Neuronal stem cell (in vitro differentiated cells): Measurements from ENCODE around the gene CD68.

Experiments used
- DNase-seq: peaks from one replicate; pipeline ENCODE4 v3.0.0-alpha.2; 2013; ENCODE audit warnings: low spot score
- H2AFZ ChIP-seq: one replicate; pipeline ENCODE4 v1.6.1; 2013; ENCODE audit warnings: mild to moderate bottlenecking, low read length, inconsistent platforms
- H2AK5ac ChIP-seq: 2 replicates; pipeline ENCODE4 v1.6.1; 2013; ENCODE audit warnings: low read depth, mild to moderate bottlenecking, inconsistent platforms, low read length, moderate library complexity, mixed read lengths
- H2BK120ac ChIP-seq: 2 replicates; pipeline ENCODE4 v1.6.1; 2013; ENCODE audit warnings: low read depth, mild to moderate bottlenecking, inconsistent platforms, low read length, moderate library complexity, mixed read lengths
- H2BK12ac ChIP-seq: one replicate; pipeline ENCODE4 v1.6.1; 2013; ENCODE audit warnings: low read length, inconsistent platforms
- H2BK15ac ChIP-seq: 2 replicates; pipeline ENCODE4 v1.6.1; 2013; ENCODE audit warnings: mild to moderate bottlenecking, low read length, inconsistent platforms, mixed read lengths
- H2BK5ac ChIP-seq: one replicate; pipeline ENCODE4 v1.6.1; 2013; ENCODE audit warnings: inconsistent platforms, mild to moderate bottlenecking, low read length, moderate library complexity
- H3K14ac ChIP-seq: one replicate; pipeline ENCODE4 v1.6.1; 2013; ENCODE audit warnings: low read length, inconsistent platforms
- H3K18ac ChIP-seq: 2 replicates; pipeline ENCODE4 v1.6.1; 2013; ENCODE audit warnings: low read length, inconsistent platforms
- H3K23ac ChIP-seq: 2 replicates; pipeline ENCODE4 v1.6.1; 2013; ENCODE audit warnings: low read depth, mild to moderate bottlenecking, mixed read lengths, low read length, inconsistent platforms; ENCODE audit not compliant: poor library complexity
- H3K27ac ChIP-seq: replicated peaks from 3 replicates; pipeline ENCODE4 v1.5.1; 2013; ENCODE audit warnings: low read length, inconsistent platforms
- H3K27me3 ChIP-seq, 3 experiments: 2 replicates each; pipeline ENCODE4 v1.6.1; 2013; ENCODE audit warnings: low read length in 3 of 3, mild to moderate bottlenecking in 2 of 3, inconsistent platforms in 1 of 3, low read depth in 1 of 3, mixed read lengths in 1 of 3, moderate library complexity in 1 of 3; ENCODE audit not compliant: control insufficient read depth in 3 of 3, insufficient read depth in 3 of 3
- H3K36me3 ChIP-seq, 2 donors: replicated peaks in 1 of 2; 2 replicates each; pipeline ENCODE4 v1.6.1; 2013; ENCODE audit warnings: low read length in 2 of 2; ENCODE audit not compliant: control insufficient read depth in 2 of 2, insufficient read depth in 2 of 2
- H3K4ac ChIP-seq: 2 replicates; pipeline ENCODE4 v1.6.1; 2013; ENCODE audit warnings: inconsistent platforms, mild to moderate bottlenecking, low read length, moderate library complexity
- H3K4me1 ChIP-seq, 2 donors: 1 replicate in 1 of 2; 2 replicates in 1 of 2; pipeline ENCODE4 v1.6.1; 2013; ENCODE audit warnings: low read length in 2 of 2, low read depth in 1 of 2; ENCODE audit not compliant: control insufficient read depth in 2 of 2, insufficient read depth in 1 of 2
- H3K4me2 ChIP-seq: one replicate; pipeline ENCODE4 v1.6.1; 2013; ENCODE audit warnings: mild to moderate bottlenecking, low read length, inconsistent platforms; ENCODE audit not compliant: insufficient read depth, poor library complexity, severe bottlenecking
- H3K4me3 ChIP-seq, 2 donors: 2 replicates each; pipeline ENCODE4 v1.5.1; 2013; ENCODE audit warnings: low read length in 2 of 2, mild to moderate bottlenecking in 2 of 2, inconsistent platforms in 1 of 2, moderate library complexity in 1 of 2
- H3K79me1 ChIP-seq: one replicate; pipeline ENCODE4 v1.6.1; 2013; ENCODE audit warnings: low read depth, mild to moderate bottlenecking, inconsistent platforms, low read length, moderate library complexity
- H3K9ac ChIP-seq: one replicate; pipeline ENCODE4 v1.6.1; 2013; ENCODE audit warnings: mild to moderate bottlenecking, low read depth, low read length, inconsistent platforms; ENCODE audit not compliant: poor library complexity
- H3K9me3 ChIP-seq, 2 donors: replicated peaks in 1 of 2; 2 replicates each; pipeline versions ENCODE3 to v1.6.1; 2013; ENCODE audit warnings: low read length in 2 of 2, mild to moderate bottlenecking in 2 of 2, inconsistent platforms in 1 of 2, low read depth in 1 of 2, mixed read lengths in 1 of 2, moderate library complexity in 1 of 2; ENCODE audit not compliant: control insufficient read depth in 2 of 2, insufficient read depth in 1 of 2
- H4K8ac ChIP-seq: one replicate; pipeline ENCODE4 v1.6.1; 2013; ENCODE audit warnings: low read depth, mild to moderate bottlenecking, inconsistent platforms, low read length, moderate library complexity
- H4K91ac ChIP-seq: one replicate; pipeline ENCODE4 v1.6.1; 2013; ENCODE audit warnings: low read length, low read depth, mild to moderate bottlenecking, inconsistent platforms; ENCODE audit not compliant: poor library complexity
- WGBS, 2 donors: extraction: QIAGEN DNeasy Blood & Tissue Kit; methylation state at CpG; one replicate each; pipeline ENCODE4 v1.1.7; 2013; ENCODE audit warnings: missing lambda C conversion rate in 2 of 2, mixed read lengths in 1 of 2; ENCODE audit not compliant: insufficient read length in 2 of 2, insufficient replicate concordance in 1 of 2; ENCODE audit errors: extremely low coverage in 2 of 2; 5-methylcytosine and 5-hydroxymethylcytosine counted together

The CD68 gene

GRCh38 chr17:7587420-7588151 is 8.1 kb downstream of the CD68 start:
- Histone ChIP-seq H3K4me2 (no peak overlapping the region), H4K8ac (no peak overlapping the region), H3K14ac (no peak overlapping the region), H3K79me1 (peaks cover 7% of the 10 kb centered on the region), H2BK12ac (no peak overlapping the region), H2AK5ac (no peak overlapping the region), H2AFZ (no peak overlapping the region), H3K4me1 (peaks cover 22 to 43% of the 10 kb centered on the region in 2 donors), H3K9ac (peak overlapping the region; percentile 45), H3K36me3 (peaks cover 33 to 73% of the 10 kb centered on the region in 2 donors), H3K18ac (no peak overlapping the region), H2BK120ac (no peak overlapping the region), H3K27me3 (no peaks in the 10 kb centered on the region), H3K9me3 (no peaks in the 10 kb centered on the region), H4K91ac (no peak overlapping the region), H2BK5ac (no peak overlapping the region), H3K27ac (no peak overlapping the region), H2BK15ac (no peak overlapping the region), H3K23ac (no peak overlapping the region), H3K4me3 (no peak overlapping the region), H3K4ac (no peak overlapping the region)
- WGBS, 2 donors, result no CpG with 5 or more reads among the region's 12 CpGs
- no peak for DNase-seq

GRCh38 chr17:7588553-7589203 is 9.2 kb downstream of the CD68 start:
- peak overlapping the region; percentile 86 for H3K9ac ChIP-seq
- peak overlapping the region; percentile 75 for H3K23ac ChIP-seq
- no peak overlapping the region for H2AFZ ChIP-seq
- peaks cover 14 to 39% of the 10 kb centered on the region in 2 donors for H3K4me1 ChIP-seq
- H2BK15ac ChIP-seq, result peak overlapping the region; percentile 81
- H3K4me2 ChIP-seq, result peak overlapping the region; percentile 47
- no peaks in the 10 kb centered on the region for H3K9me3 ChIP-seq
- no peak overlapping the region for H3K14ac ChIP-seq
- H2BK12ac ChIP-seq, result no peak overlapping the region
- DNase-seq, result no peak
- no peaks in the 10 kb centered on the region for H3K27me3 ChIP-seq
- peaks cover 3% of the 10 kb centered on the region for H3K79me1 ChIP-seq
- H3K27ac ChIP-seq, result peak overlapping the region; percentile 34
- no peak overlapping the region for H4K8ac ChIP-seq
- peak overlapping the region; percentile 30 for H4K91ac ChIP-seq
- no CpG with 5 or more reads among the region's 30 CpGs for WGBS, 2 donors
- H2BK120ac ChIP-seq, result peak overlapping the region; percentile 63
- peak overlapping the region; percentile 30 for H3K4ac ChIP-seq
- H2AK5ac ChIP-seq, result peak overlapping the region; percentile 79
- peak overlapping the region; percentile 94 for H3K18ac ChIP-seq
- H3K36me3 ChIP-seq, result peaks cover 44 to 80% of the 10 kb centered on the region in 2 donors
- H3K4me3 ChIP-seq, result peak overlapping the region in 1 of 2 donors; percentile 39
- H2BK5ac ChIP-seq, result peak overlapping the region; percentile 50

GRCh38 chr17:7589204-7589868 is 9.9 kb downstream of the CD68 start:
- H3K27me3 ChIP-seq, result no peaks in the 10 kb centered on the region
- peak overlapping the region; percentile 95 for H3K27ac ChIP-seq
- peak overlapping the region; percentile 50 for H2BK5ac ChIP-seq
- no peak overlapping the region for H4K8ac ChIP-seq
- peak overlapping the region; percentile 24 for H2BK12ac ChIP-seq
- peak overlapping the region; percentile 94 for H3K18ac ChIP-seq
- H3K4ac ChIP-seq, result peak overlapping the region; percentile 30
- H3K4me2 ChIP-seq, result peak overlapping the region; percentile 59
- peak overlapping the region; percentile 99 for H2AK5ac ChIP-seq
- peaks cover 3% of the 10 kb centered on the region for H3K79me1 ChIP-seq
- peak; percentile 87 for DNase-seq
- H3K23ac ChIP-seq, result peak overlapping the region; percentile 75
- peak overlapping the region in 1 of 2 donors; percentile 37 for H3K4me3 ChIP-seq
- peak overlapping the region; percentile 73 for H4K91ac ChIP-seq
- H3K14ac ChIP-seq, result no peak overlapping the region
- peaks cover 13 to 37% of the 10 kb centered on the region in 2 donors for H3K4me1 ChIP-seq
- H2BK15ac ChIP-seq, result peak overlapping the region; percentile 90
- H3K9me3 ChIP-seq, result no peaks in the 10 kb centered on the region
- peaks cover 49 to 87% of the 10 kb centered on the region in 2 donors for H3K36me3 ChIP-seq
- peak overlapping the region; percentile 63 for H2BK120ac ChIP-seq
- peak overlapping the region; percentile 86 for H3K9ac ChIP-seq
- H2AFZ ChIP-seq, result no peak overlapping the region
- WGBS, 2 donors, result no CpG with 5 or more reads among the region's 56 CpGs
